Uterus (tissue), 2 donors: ENCODE measurements around the gene EYS.

Experiments
- POLR2A ChIP-seq, 2 donors: fragments of 450-650 bp; IDR thresholded peaks; one replicate each; pipeline ENCODE4 v1.6.1; 2016; ENCODE audit warnings: antibody characterized with exemption in 2 of 2, mild to moderate bottlenecking in 1 of 2, moderate library complexity in 1 of 2
- TF ChIP-seq, protein P1 (sequence below), 4 experiments: fragments of 200-600 bp in 2 of 4; fragments of 450-650 bp in 2 of 4; sonication (generic) in 2 of 4; IDR thresholded peaks; one replicate each; pipeline ENCODE4 v1.5.1; 2016 to 2019; ENCODE audit warnings: antibody characterized with exemption in 4 of 4, mild to moderate bottlenecking in 2 of 4, moderate library complexity in 1 of 4

DNA sequence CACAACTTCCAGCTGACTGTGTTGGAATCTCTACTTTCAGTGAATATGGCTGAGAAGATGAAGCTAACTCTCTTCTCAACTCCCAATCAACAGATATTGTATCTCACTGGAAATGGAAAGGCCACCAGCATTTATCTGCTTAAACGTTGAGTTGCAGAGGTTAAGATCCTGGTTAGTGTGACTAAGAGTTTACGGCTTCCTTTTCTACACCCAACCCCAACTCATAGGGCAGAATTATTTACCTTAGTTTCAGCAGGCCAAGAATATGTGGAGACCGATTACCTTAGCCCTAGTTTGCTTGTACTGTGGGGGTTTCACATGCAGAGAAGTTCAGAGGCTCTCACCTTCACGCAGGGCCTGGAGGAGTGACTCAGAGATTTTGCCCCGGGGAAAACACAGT lies 1026.6 kb downstream of the EYS start:
- no peak for TF ChIP-seq POLR2A (IDR thresholded peaks at IDR 0.05)
- TF ChIP-seq, protein P1, sequence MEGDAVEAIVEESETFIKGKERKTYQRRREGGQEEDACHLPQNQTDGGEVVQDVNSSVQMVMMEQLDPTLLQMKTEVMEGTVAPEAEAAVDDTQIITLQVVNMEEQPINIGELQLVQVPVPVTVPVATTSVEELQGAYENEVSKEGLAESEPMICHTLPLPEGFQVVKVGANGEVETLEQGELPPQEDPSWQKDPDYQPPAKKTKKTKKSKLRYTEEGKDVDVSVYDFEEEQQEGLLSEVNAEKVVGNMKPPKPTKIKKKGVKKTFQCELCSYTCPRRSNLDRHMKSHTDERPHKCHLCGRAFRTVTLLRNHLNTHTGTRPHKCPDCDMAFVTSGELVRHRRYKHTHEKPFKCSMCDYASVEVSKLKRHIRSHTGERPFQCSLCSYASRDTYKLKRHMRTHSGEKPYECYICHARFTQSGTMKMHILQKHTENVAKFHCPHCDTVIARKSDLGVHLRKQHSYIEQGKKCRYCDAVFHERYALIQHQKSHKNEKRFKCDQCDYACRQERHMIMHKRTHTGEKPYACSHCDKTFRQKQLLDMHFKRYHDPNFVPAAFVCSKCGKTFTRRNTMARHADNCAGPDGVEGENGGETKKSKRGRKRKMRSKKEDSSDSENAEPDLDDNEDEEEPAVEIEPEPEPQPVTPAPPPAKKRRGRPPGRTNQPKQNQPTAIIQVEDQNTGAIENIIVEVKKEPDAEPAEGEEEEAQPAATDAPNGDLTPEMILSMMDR (IDR thresholded peaks at IDR 0.05): no peak
